H1 (cell line): ENCODE measurements around the gene ITPR3. TPM values are rescaled to one million over a fixed set of nuclear protein-coding genes. Genes with fewer than 3 reads are reported as not detected.

Experiments
- CTCF ChIA-PET: fragments of 300-600 bp; sonication (Branson Sonifier 250); formaldehyde crosslinking; loops from one replicate; lab custom pipeline; 2021; ENCODE audit not compliant: partially characterized antibody; lab: Charles Lee
- POLR2A ChIA-PET: fragments of 300-600 bp; sonication (Branson Sonifier 250); formaldehyde crosslinking; loops from one replicate; lab custom pipeline; 2021; ENCODE audit warnings: inconsistent platforms; ENCODE audit not compliant: partially characterized antibody; lab: Charles Lee
- DNase-seq, 2 experiments: peaks; one replicate each; pipeline versions ENCODE4 v3.0.0 to v3.0.0-alpha.2; 2010 to 2022; ENCODE audit warnings: low spot score in 2 of 2, low read depth in 1 of 2, mixed read lengths in 1 of 2
- FAIRE-seq: peaks from 2 replicates; lab custom pipeline; 2011; peaks lifted over from hg19 to GRCh38; lab: Jason Lieb, UNC
- H2AFZ ChIP-seq: 2 replicates; pipeline ENCODE4 v1.8.1; 2012; ENCODE audit warnings: low read length, inconsistent platforms
- H2AK5ac ChIP-seq: 2 replicates; pipeline ENCODE4 v1.6.1; 2013; ENCODE audit warnings: low read depth, low read length
- H2BK120ac ChIP-seq: replicated peaks from 2 replicates; pipeline ENCODE3; 2013; ENCODE audit warnings: low read depth, low read length, inconsistent platforms
- H2BK12ac ChIP-seq: 2 replicates; pipeline ENCODE4 v1.6.1; 2013; ENCODE audit warnings: low read depth, low read length
- H2BK15ac ChIP-seq: 2 replicates; pipeline ENCODE4 v1.6.1; 2013; ENCODE audit warnings: low read length
- H2BK20ac ChIP-seq: 2 replicates; pipeline ENCODE4 v1.6.1; 2013; ENCODE audit warnings: low read length
- H2BK5ac ChIP-seq: 2 replicates; pipeline ENCODE4 v1.6.1; 2013; ENCODE audit warnings: low read depth, low read length
- H3K14ac ChIP-seq: 2 replicates; pipeline ENCODE4 v1.6.1; 2013; ENCODE audit warnings: inconsistent platforms; ENCODE audit not compliant: insufficient read length
- H3K18ac ChIP-seq: 2 replicates; pipeline ENCODE4 v1.6.1; 2013; ENCODE audit warnings: low read length; ENCODE audit errors: extremely low read depth
- H3K23ac ChIP-seq: 2 replicates; pipeline ENCODE4 v1.6.1; 2013; ENCODE audit warnings: inconsistent platforms; ENCODE audit not compliant: insufficient read length
- H3K23me2 ChIP-seq: 2 replicates; pipeline ENCODE4 v1.6.1; 2013; ENCODE audit warnings: low read depth, low read length
- H3K27ac ChIP-seq: 2 replicates; pipeline ENCODE4 v1.6.1; 2011; ENCODE audit warnings: low read depth, low read length, inconsistent platforms
- H3K27me3 ChIP-seq, 4 experiments: replicated peaks in 1 of 4; 1 replicate in 1 of 4; 2 replicates in 3 of 4; pipeline versions ENCODE4 v1.6.1 to v1.8.1; 2011 to 2013; ENCODE audit warnings: low read length in 3 of 4, mild to moderate bottlenecking in 3 of 4, inconsistent platforms in 2 of 4, mixed read lengths in 2 of 4, moderate library complexity in 1 of 4; ENCODE audit not compliant: control insufficient read depth in 3 of 4, insufficient read depth in 3 of 4; ENCODE audit errors: extremely low read depth in 1 of 4
- H3K36me3 ChIP-seq, 4 experiments: 2 replicates each; pipeline versions ENCODE4 v1.6.1 to v1.8.1; 2011 to 2013; ENCODE audit warnings: mild to moderate bottlenecking in 4 of 4, low read length in 3 of 4, moderate library complexity in 2 of 4, control low read depth in 1 of 4, inconsistent platforms in 1 of 4; ENCODE audit not compliant: insufficient read depth in 4 of 4, control insufficient read depth in 2 of 4
- H3K4ac ChIP-seq: replicated peaks from 2 replicates; pipeline ENCODE3; 2013; ENCODE audit warnings: low read length, low read depth, mixed read lengths, inconsistent platforms; ENCODE audit not compliant: insufficient read length
- H3K4me1 ChIP-seq, 4 experiments: replicated peaks in 1 of 4; 1 replicate in 1 of 4; 2 replicates in 3 of 4; pipeline versions ENCODE4 v1.6.1 to v1.8.1; 2011 to 2013; ENCODE audit warnings: low read length in 3 of 4, inconsistent platforms in 2 of 4, mixed read lengths in 1 of 4; ENCODE audit not compliant: insufficient read depth in 4 of 4, control insufficient read depth in 3 of 4
- H3K4me2 ChIP-seq, 2 experiments: 2 replicates each; pipeline versions ENCODE4 v1.6.1 to v1.8.1; 2011 to 2013; ENCODE audit warnings: low read depth in 2 of 2, low read length in 2 of 2, control low read depth in 1 of 2, inconsistent platforms in 1 of 2, mild to moderate bottlenecking in 1 of 2; ENCODE audit not compliant: insufficient read depth in 1 of 2
- H3K4me3 ChIP-seq, 4 experiments: fragments of 200-600, 300-600 bp in 1 of 4; sonication (generic), shearing (Covaris generic), sonication (Bioruptor Twin) in 1 of 4; 2 replicates each; pipeline versions ENCODE4 v1.5.1 to v1.8.1; 2011 to 2016; ENCODE audit warnings: low read length in 4 of 4, low read depth in 3 of 4, control low read depth in 2 of 4, inconsistent platforms in 2 of 4, mild to moderate bottlenecking in 2 of 4, mixed read lengths in 1 of 4, moderate library complexity in 1 of 4; ENCODE audit not compliant: insufficient read depth in 2 of 4; ENCODE audit errors: extremely low read depth in 1 of 4
- H3K56ac ChIP-seq: replicated peaks from 2 replicates; pipeline ENCODE3; 2013; ENCODE audit warnings: low read depth, mild to moderate bottlenecking, mixed read lengths, low read length, inconsistent platforms; ENCODE audit not compliant: insufficient read length
- H3K79me1 ChIP-seq: 2 replicates; pipeline ENCODE4 v1.6.1; 2013; ENCODE audit warnings: low read depth, low read length, control low read depth
- H3K79me2 ChIP-seq, 2 experiments: 2 replicates each; pipeline versions ENCODE4 v1.6.1 to v1.8.1; 2012 to 2013; ENCODE audit warnings: low read length in 2 of 2, mild to moderate bottlenecking in 2 of 2, inconsistent platforms in 1 of 2; ENCODE audit not compliant: insufficient read depth in 2 of 2, control insufficient read depth in 1 of 2
- H3K9ac ChIP-seq, 4 experiments: replicated peaks in 1 of 4; 1 replicate in 1 of 4; 2 replicates in 3 of 4; pipeline versions ENCODE4 v1.6.1 to v1.8.1; 2011 to 2013; ENCODE audit warnings: low read depth in 3 of 4, low read length in 3 of 4, control low read depth in 2 of 4, mild to moderate bottlenecking in 2 of 4, moderate library complexity in 2 of 4, inconsistent platforms in 1 of 4; ENCODE audit errors: extremely low read depth in 1 of 4
- H3K9me3 ChIP-seq, 2 experiments: 2 replicates each; pipeline versions ENCODE4 v1.6.1 to v1.8.1; 2012 to 2013; ENCODE audit warnings: mild to moderate bottlenecking in 2 of 2, moderate library complexity in 2 of 2, control low read depth in 1 of 2, inconsistent platforms in 1 of 2, low read depth in 1 of 2, low read length in 1 of 2, mixed read lengths in 1 of 2; ENCODE audit not compliant: insufficient read depth in 2 of 2
- H4K20me1 ChIP-seq, 2 experiments: replicated peaks in 1 of 2; 2 replicates each; pipeline versions ENCODE3 to v1.8.1; 2011 to 2013; ENCODE audit warnings: inconsistent platforms in 2 of 2, low read length in 2 of 2, mild to moderate bottlenecking in 1 of 2; ENCODE audit not compliant: insufficient read depth in 2 of 2, control insufficient read depth in 1 of 2
- H4K5ac ChIP-seq: 2 replicates; pipeline ENCODE4 v1.6.1; 2013; ENCODE audit warnings: low read length, low read depth, mixed read lengths, inconsistent platforms; ENCODE audit not compliant: insufficient read length
- H4K8ac ChIP-seq: 2 replicates; pipeline ENCODE4 v1.8.0; 2013; ENCODE audit warnings: mild to moderate bottlenecking, moderate library complexity, low read length, inconsistent platforms; ENCODE audit not compliant: insufficient read depth; ENCODE audit errors: extremely low read depth
- H4K91ac ChIP-seq: replicated peaks from 2 replicates; pipeline ENCODE3; 2013; ENCODE audit warnings: low read length, mixed read lengths, inconsistent platforms; ENCODE audit not compliant: insufficient read length
- EP300 ChIP-seq, 2 experiments: IDR thresholded peaks; 1 replicate in 1 of 2; 2 replicates in 1 of 2; pipeline ENCODE4 v1.6.1; 2011 to 2012; ENCODE audit warnings: low read depth in 2 of 2, low read length in 2 of 2, mild to moderate bottlenecking in 2 of 2, borderline replicate concordance in 1 of 2, inconsistent platforms in 1 of 2, moderate library complexity in 1 of 2
- KDM1A ChIP-seq: fragments of 200-600, 300-600 bp; sonication (generic); IDR thresholded peaks from 2 replicates; pipeline ENCODE4 v1.7.1; 2016; ENCODE audit warnings: mild to moderate bottlenecking, low read length, borderline replicate concordance
- KDM4A ChIP-seq: IDR thresholded peaks from one replicate; pipeline ENCODE4 v1.7.1; 2012; ENCODE audit warnings: low read depth, mild to moderate bottlenecking, moderate library complexity, low read length, inconsistent platforms; ENCODE audit not compliant: severe bottlenecking
- POLR2A ChIP-seq, 2 experiments: IDR thresholded peaks; 1 replicate in 1 of 2; 2 replicates in 1 of 2; pipeline ENCODE4 v1.6.1; 2011; ENCODE audit warnings: low read depth in 2 of 2, low read length in 2 of 2, mild to moderate bottlenecking in 2 of 2; ENCODE audit errors: control extremely low read depth in 1 of 2
- RFX5 ChIP-seq: IDR thresholded peaks from 2 replicates; pipeline ENCODE4 v1.6.1; 2011; ENCODE audit warnings: low read depth, low read length, improper control_type of control experiment, borderline replicate concordance
- SAP30 ChIP-seq: fragments of 300-600 bp; sonication (generic); IDR thresholded peaks from 2 replicates; pipeline ENCODE4 v1.7.1; 2012; ENCODE audit warnings: low read length, moderate library complexity, mild to moderate bottlenecking, inconsistent platforms; ENCODE audit not compliant: insufficient read depth, insufficient replicate concordance
- TCF12 ChIP-seq: IDR thresholded peaks from 2 replicates; pipeline ENCODE4 v1.6.1; 2011; ENCODE audit warnings: low read depth, mild to moderate bottlenecking, low read length
- TEAD4 ChIP-seq: IDR thresholded peaks from 2 replicates; pipeline ENCODE4 v1.6.1; 2012; ENCODE audit warnings: low read depth, low read length, inconsistent platforms, mixed read lengths
- WGBS, 2 experiments: shearing (Covaris generic) in 1 of 2; methylation state at CpG; one replicate each; pipeline versions ENCODE4 v1.1.6 to v1.1.7; 2013 to 2015; ENCODE audit warnings: low lambda C conversion rate in 2 of 2, mixed read lengths in 2 of 2, inconsistent platforms in 1 of 2, low coverage in 1 of 2, missing lambda C conversion rate in 1 of 2; ENCODE audit not compliant: insufficient replicate concordance in 2 of 2, insufficient coverage in 1 of 2, insufficient read length in 1 of 2; ENCODE audit errors: extremely low coverage in 1 of 2, missing lambda C conversion rate in 1 of 2; 5-methylcytosine and 5-hydroxymethylcytosine counted together
- polyA plus RNA-seq, 7 experiments: library from polyadenylated mRNA; depleted of rRNA in 3 of 7; stranded (reverse) in 5 of 7; unstranded in 2 of 7; fragments of >200 nt in 5 of 7; fragments of 200-250 nt in 2 of 7; gene quantifications; 1 replicate in 5 of 7; 2 replicates in 1 of 7; 4 replicates in 1 of 7; pipeline versions ENCODE4 v1.2.1 to v1.2.3, GENCODE V29; 2011 to 2013; ENCODE audit warnings: missing spikeins in 2 of 7, mixed read lengths in 2 of 7
- total RNA-seq: library from RNA; stranded (reverse); fragmentation: NEBNext Ultra II Directional; extraction: Animal tissue kit (Norgen Biotek cat#: 25700); gene quantifications from 2 replicates; pipeline ENCODE4 v1.2.1, GENCODE V29; 2021
- TF ChIP-seq, protein P1 (sequence below): IDR thresholded peaks from 2 replicates; pipeline ENCODE4 v1.6.1; 2012; ENCODE audit warnings: inconsistent platforms

Gene ITPR3
- total and polyA plus RNA-seq, 2 of the 8 experiments (the other 6 are each of a cell fraction or from before 2014, with no cell fraction given): 29.1 to 45.7 TPM

DNA sequence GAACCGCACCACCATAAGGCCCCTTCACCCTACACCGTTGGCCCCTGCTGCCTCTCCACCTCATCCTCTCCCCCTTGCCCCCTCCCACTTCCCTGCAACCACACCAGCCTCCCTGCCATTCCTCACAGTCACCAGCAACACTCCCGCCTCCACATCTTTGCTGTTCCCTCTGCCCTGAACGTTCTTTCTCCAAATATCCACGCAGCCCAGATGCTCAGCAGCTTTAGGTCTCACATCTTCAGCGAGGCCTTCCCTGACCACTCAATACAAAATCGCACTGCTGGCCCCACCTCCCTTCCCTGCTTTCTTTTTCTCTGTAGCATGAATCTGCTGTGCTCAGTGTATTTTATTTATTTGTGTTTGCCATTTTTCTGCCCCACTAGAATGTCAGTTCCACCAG lies 20.5 kb downstream of the ITPR3 start:
- H4K91ac ChIP-seq: no peak overlapping the region
- H2BK12ac ChIP-seq: no peak overlapping the region
- H3K9ac ChIP-seq: no peak overlapping the region; a peak in 1 of 7 replicates
- H4K8ac ChIP-seq: no peak overlapping the region
- H4K20me1 ChIP-seq: peaks cover 0 to 9% of the 10 kb centered on the region in 2 experiments
- FAIRE-seq: no peak
- no peak overlapping the region for H2AK5ac ChIP-seq
- no peak overlapping the region for H3K23ac ChIP-seq
- peaks cover 1 to 2% of the 10 kb centered on the region in 2 experiments; a peak in 1 of 4 replicates for H3K79me2 ChIP-seq
- H3K27me3 ChIP-seq: no peaks in the 10 kb centered on the region
- no peaks in the 10 kb centered on the region; the same call in 1 of the 2 replicates for H3K23me2 ChIP-seq
- H3K4me1 ChIP-seq: peaks cover 0 to 9% (median 2%) of the 10 kb centered on the region in 4 experiments; a peak in 6 of 7 replicates
- no peaks in the 10 kb centered on the region for H3K9me3 ChIP-seq
- WGBS, 2 experiments: 86% methylated on average over 7 of the region's 7 CpGs; no CpG with 5 or more reads in 1 of the 2 experiments
- H3K18ac ChIP-seq: no peak overlapping the region
- H2BK5ac ChIP-seq: no peak overlapping the region
- no peak overlapping the region for H4K5ac ChIP-seq
- no peak for DNase-seq
- POLR2A ChIA-PET: no interaction called here
- no peak overlapping the region for H3K4me3 ChIP-seq
- no peak overlapping the region for H3K27ac ChIP-seq
- no peak overlapping the region for H2AFZ ChIP-seq
- H3K56ac ChIP-seq: no peak overlapping the region
- no peak overlapping the region for H2BK20ac ChIP-seq
- H3K79me1 ChIP-seq: peaks cover 3% of the 10 kb centered on the region
- H3K4ac ChIP-seq: no peak overlapping the region
- H3K14ac ChIP-seq: no peak overlapping the region
- no peak overlapping the region for H3K4me2 ChIP-seq
- no peak overlapping the region for H2BK120ac ChIP-seq
- peaks cover 0 to 5% (median 0%) of the 10 kb centered on the region in 4 experiments; a peak in 2 of 8 replicates for H3K36me3 ChIP-seq
- H2BK15ac ChIP-seq: no peak overlapping the region
- CTCF ChIA-PET: no interaction called here
- TF ChIP-seq POLR2A (IDR thresholded peaks at IDR 0.05; ENCODE audit: control extremely low read depth in 1 of 2, low read depth in 2 of 2, low read length in 2 of 2) (no peak), EP300 (IDR thresholded peaks at IDR 0.05; ENCODE audit: borderline replicate concordance in 1 of 2, low read depth in 2 of 2, low read length in 2 of 2) (no peak), KDM4A (no peak), RFX5 (no peak), SAP30 (no peak), TCF12 (no peak), TEAD4 (no peak), KDM1A (no peak)
- TF ChIP-seq, protein P1, sequence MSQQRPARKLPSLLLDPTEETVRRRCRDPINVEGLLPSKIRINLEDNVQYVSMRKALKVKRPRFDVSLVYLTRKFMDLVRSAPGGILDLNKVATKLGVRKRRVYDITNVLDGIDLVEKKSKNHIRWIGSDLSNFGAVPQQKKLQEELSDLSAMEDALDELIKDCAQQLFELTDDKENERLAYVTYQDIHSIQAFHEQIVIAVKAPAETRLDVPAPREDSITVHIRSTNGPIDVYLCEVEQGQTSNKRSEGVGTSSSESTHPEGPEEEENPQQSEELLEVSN: no peak
